GM12873 (cell line): ENCODE measurements around the gene CENPU.

ENCODE experiments used
- TF ChIP-seq, protein P1 (sequence below): IDR thresholded peaks from 2 replicates; pipeline ENCODE4 v1.5.1; 2012; ENCODE audit warnings: low read depth, mild to moderate bottlenecking, moderate library complexity, low read length, control low read depth; ENCODE audit not compliant: insufficient read depth; ENCODE audit errors: missing control alignments

Gene CENPU

DNA sequence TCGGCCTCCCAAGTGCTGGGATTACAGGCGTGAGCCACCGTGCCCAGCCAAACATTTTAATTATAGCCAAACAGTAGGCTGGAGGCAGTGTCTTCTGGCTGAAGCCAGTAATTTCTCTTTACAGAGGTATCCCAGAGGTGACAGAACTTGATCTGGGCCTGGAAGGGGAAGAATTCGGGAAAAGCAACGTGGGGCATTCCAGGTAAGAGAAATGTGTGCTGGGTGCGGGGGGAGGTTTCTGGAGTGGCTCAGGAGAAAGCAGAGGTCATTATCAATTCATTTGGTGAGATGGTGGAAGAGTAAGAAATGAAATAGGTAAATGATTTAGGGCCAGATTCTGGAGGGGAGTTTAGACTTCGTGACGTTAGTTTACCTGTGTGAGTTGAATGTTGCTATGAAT, 82.0 kb downstream of the CENPU start:
- TF ChIP-seq, protein P1, sequence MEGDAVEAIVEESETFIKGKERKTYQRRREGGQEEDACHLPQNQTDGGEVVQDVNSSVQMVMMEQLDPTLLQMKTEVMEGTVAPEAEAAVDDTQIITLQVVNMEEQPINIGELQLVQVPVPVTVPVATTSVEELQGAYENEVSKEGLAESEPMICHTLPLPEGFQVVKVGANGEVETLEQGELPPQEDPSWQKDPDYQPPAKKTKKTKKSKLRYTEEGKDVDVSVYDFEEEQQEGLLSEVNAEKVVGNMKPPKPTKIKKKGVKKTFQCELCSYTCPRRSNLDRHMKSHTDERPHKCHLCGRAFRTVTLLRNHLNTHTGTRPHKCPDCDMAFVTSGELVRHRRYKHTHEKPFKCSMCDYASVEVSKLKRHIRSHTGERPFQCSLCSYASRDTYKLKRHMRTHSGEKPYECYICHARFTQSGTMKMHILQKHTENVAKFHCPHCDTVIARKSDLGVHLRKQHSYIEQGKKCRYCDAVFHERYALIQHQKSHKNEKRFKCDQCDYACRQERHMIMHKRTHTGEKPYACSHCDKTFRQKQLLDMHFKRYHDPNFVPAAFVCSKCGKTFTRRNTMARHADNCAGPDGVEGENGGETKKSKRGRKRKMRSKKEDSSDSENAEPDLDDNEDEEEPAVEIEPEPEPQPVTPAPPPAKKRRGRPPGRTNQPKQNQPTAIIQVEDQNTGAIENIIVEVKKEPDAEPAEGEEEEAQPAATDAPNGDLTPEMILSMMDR = no peak

DNA sequence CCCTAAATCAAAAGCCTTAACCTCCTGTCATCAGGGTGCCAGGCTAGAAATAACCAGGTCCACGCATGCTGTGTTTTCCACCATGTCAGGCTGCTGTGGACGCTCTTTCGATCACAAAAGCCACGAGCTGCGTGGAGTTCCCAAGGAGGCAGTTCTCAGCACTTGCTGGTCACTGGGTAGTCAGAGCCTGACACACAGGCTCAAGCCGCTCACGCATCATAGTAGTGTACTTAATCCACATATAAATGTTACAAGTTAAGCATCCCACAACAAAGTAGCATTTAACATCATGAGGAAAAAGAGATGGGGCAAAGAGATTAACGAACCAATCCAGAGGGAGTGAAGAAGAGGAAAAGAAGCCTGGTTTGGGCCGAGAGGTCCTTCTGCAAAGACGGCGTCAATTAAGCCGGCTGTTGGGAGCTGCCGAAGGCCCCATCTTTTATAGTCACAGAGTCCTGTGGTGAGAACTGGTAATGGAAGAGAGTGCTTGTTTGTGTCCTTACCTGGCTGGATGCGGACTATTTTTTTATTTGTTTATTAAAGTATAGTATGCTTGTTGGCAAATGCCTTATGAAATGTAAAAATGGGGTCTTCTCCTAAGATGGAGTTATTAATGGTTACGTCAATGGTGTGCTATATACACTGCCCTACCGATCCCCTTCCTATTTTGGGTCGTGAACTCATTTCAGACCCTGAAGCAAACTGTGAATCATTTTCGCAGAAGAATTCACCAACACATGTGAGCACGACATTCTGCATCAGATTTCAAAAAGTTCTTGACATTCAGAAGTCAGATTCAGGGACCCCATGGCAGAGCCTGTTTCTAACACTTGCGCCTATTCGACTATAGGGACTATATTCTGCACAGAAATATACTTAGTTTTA, 83.7 kb downstream of the CENPU start:
- TF ChIP-seq, protein P1 = peak; percentile 5

DNA sequence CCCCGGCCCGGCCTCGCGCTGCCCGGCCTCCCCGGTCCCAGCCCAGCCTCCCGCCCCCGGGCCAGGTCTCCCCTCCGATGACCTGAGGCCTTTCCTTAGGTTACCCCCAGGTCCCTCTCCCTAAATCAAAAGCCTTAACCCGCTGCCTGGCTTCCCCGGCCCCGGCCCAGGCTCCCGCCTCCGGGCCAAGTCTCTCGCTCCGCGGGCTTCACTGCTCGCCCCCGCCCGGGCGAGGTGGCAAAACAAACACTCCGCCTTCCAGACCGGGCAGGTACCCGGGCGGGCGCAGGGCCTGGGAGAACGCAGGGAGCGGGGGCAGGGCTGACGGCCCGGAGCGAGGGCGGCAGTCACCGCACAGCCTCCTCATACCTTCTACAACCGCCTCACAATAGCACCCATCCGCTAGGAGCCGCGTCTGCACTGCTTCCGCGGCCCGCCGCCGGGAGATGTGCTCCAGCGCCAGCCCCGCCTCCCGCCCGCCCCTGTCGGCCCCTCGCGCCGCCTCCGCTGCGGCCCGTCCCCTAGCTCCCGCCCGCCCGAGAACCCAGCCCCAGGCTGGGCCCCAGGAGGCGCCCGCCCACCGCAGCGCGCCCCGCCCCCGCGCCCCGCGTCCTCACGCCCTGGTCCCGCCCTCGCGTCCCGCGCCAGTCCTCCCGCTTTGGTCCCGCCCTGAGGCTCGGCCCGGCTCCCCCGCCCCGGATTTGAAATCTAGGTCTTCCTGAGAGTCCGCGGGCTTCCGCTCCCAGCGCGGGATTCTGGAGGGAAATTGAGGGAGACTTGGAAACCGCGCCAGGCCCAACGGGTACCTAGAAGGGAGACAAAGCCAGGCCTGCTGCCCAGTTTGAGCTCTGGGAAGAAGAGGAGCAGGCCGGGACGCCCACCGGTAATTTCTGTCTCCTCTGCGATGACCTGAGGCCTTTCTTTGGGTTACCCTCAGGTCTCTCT, 84.6 kb downstream of the CENPU start, which contains the start of the genes CASP3 and PRIMPOL:
Gene CASP3, minus strand, starts transcription at position 422 of the 945 bp plus-strand sequence. CDS start 10,994 bp downstream, outside the sequence.
Gene PRIMPOL, plus strand, starts transcription at position 713 of the 945 bp plus-strand sequence. CDS start 7,403 bp downstream, outside the sequence.
- TF ChIP-seq, protein P1 = peak; percentile 22

DNA sequence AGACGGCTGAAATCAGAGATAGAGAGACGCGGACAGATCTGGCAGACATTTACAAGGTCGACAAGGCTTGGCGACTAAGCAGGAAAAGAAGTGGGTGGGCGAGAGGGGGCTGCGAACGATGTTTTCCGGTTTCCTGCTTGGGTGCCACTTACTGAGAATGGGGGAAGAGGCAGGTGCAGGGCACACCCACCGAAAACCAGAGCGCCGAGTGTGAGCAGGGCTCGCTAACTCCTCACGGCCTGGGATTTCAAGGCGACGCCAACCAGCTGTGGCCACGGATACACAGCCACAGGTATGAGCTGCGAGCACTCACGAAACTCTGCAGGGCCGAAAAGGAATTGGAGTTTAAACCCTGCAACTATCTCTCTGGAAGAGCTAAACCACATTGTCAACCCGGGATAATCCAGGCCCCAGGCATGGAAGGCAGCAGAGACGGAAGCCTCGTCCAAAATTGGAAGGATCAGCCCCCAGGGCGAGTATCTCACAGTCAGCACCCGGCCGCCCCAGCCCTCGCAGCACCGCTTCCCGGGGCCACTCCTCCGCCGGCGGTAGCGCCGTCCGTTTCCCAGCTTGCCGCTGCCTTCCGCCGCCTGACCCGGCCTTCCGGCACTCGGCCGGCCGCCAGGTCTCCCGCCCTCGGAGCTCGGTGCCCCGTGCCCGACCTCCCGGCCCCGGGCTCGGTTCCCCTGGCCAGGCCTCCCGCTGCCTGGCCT, 85.4 kb downstream of the CENPU start:
- TF ChIP-seq, protein P1 = no peak

DNA sequence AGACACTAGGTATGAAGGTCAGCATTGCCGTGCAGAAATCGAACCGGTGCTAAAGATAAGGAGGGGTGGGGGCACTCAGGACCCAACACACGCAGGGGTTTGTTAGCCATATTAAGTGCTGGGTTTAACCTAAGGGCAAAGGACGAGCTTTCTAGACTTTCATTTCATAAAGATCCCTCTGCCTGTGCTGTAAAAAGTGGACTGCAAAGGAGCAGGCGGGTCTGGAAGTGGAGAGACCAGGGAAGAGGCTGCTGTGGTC, 85.9 kb downstream of the CENPU start:
- TF ChIP-seq, protein P1 = no peak

DNA sequence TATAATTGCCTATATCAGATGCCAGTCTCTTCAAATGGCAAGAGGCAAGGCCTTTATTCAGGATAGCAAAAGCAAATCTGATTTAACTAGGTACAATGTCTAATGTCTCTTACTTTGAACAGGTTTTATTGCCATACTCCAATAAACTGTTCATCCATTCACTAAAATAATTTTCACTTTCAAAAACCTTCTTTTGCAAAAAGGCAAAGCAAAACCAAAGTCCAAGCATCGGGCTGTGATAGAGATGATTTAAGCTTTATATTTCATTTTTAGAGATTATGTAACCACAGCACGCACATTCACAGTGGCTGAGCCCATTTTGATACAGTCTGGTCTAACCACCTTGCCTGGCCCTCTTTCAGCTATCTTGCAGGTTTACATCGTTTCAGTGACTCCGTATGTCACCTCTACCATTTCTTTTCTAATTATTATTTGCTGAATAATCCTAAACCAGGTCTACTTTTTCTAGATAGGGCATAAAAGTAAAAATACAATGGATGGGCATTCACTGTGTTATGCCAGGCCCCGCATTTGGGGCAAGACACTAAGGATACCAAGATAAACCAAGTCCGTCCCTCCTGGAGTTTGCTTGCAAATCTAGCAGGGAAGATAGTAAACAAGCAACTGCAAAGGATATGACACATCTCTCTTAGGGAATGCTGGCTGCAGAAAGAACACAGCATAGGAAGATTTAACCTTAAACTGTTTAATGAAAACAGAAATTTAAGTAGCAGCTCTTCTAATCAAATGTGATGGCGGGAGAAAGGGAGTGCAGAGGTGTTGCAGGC, 86.4 kb downstream of the CENPU start:
- TF ChIP-seq, protein P1 = no peak
